HCT116 (cell line): Measurements from ENCODE around the gene LIPH. TPM values are rescaled to one million over a fixed set of nuclear protein-coding genes. Genes with fewer than 3 reads are reported as not detected.
A peak's percentile ranks its signal among the peaks of the same experiment; 100 is the strongest.

Source experiments
- ATAC-seq: fragments of 200-7000 bp; cut with Tn5 transposase; 2 replicates; pipeline ENCODE4 v1.9.1; 2020; ENCODE audit warnings: mild to moderate bottlenecking, moderate library complexity
- BruUV-seq: library from RNA; stranded (reverse); fragments of 400-500 nt; replicated peaks from 2 replicates; lab custom pipeline; 2021; lab: Mats Ljungman, UMichigan
- CTCF ChIA-PET: fragments of 300-600 bp; sonication (Branson Sonifier 250); formaldehyde crosslinking; loops from one replicate; lab custom pipeline; 2021; ENCODE audit warnings: antibody characterized with exemption; lab: Charles Lee
- POLR2A ChIA-PET: fragments of 300-600, 350-600 bp; sonication (Branson Sonifier 250); formaldehyde crosslinking; loops from one replicate; lab custom pipeline; 2021; ENCODE audit warnings: antibody characterized with exemption; lab: Charles Lee
- RAD21 ChIA-PET, 2 experiments: fragments of 300-600 bp; sonication (Branson Sonifier 250); formaldehyde crosslinking; loops; one replicate each; lab custom pipeline; 2023; ENCODE audit warnings: low total read pairs in 2 of 2; ENCODE audit not compliant: uncharacterized antibody in 2 of 2, unreplicated experiment in 2 of 2, low non-redundant PET in 1 of 2; lab: Charles Lee
- DNase-seq: peaks from one replicate; pipeline ENCODE4 v3.0.0-alpha.2; 2010; ENCODE audit warnings: low read depth, low spot score
- H2AFZ ChIP-seq: fragments of 200-600 bp; shearing (Covaris generic), sonication (generic); 2 replicates; pipeline ENCODE4 v1.6.1; 2017; ENCODE audit warnings: low read depth, mixed run types, mixed read lengths, antibody characterized with exemption, low read length; ENCODE audit not compliant: poor library complexity, severe bottlenecking
- H3K27ac ChIP-seq: 2 replicates; pipeline ENCODE4 v1.5.1; 2012; ENCODE audit warnings: low read depth, low read length
- H3K27me3 ChIP-seq: fragments of 200-600 bp; sonication (generic); 2 replicates; pipeline ENCODE4 v1.6.1; 2016; ENCODE audit warnings: mixed run types, low read length, mixed read lengths; ENCODE audit not compliant: insufficient read depth
- H3K36me3 ChIP-seq, 2 experiments: fragments of 200-500 bp in 1 of 2; fragments of 200-600 bp in 1 of 2; sonication (Bioruptor generic) in 1 of 2; sonication (generic) in 1 of 2; 2 replicates each; pipeline versions ENCODE4 v1.5.1 to v1.6.1; 2014 to 2016; ENCODE audit warnings: low read length in 2 of 2, inconsistent platforms in 1 of 2, mixed read lengths in 1 of 2, mixed run types in 1 of 2; ENCODE audit not compliant: insufficient read depth in 2 of 2, control insufficient read depth in 1 of 2
- H3K4me1 ChIP-seq, 2 experiments: fragments of 200-600 bp in 1 of 2; sonication (generic) in 1 of 2; 2 replicates each; pipeline versions ENCODE4 v1.5.1 to v1.6.1; 2012 to 2017; ENCODE audit warnings: low read length in 2 of 2, inconsistent platforms in 1 of 2, mild to moderate bottlenecking in 1 of 2, mixed read lengths in 1 of 2, mixed run types in 1 of 2, moderate library complexity in 1 of 2; ENCODE audit not compliant: insufficient read depth in 2 of 2, control insufficient read depth in 1 of 2
- H3K4me2 ChIP-seq: fragments of 200-600 bp; sonication (generic); 2 replicates; pipeline ENCODE4 v1.6.1; 2017; ENCODE audit warnings: mixed run types, low read length, mixed read lengths
- H3K4me3 ChIP-seq, 2 experiments: fragments of 200-600 bp in 1 of 2; sonication (generic) in 1 of 2; replicated peaks in 1 of 2; 2 replicates each; pipeline ENCODE4 v1.5.1; 2011 to 2016; ENCODE audit warnings: low read length in 2 of 2, control low read depth in 1 of 2, low read depth in 1 of 2, mild to moderate bottlenecking in 1 of 2, mixed read lengths in 1 of 2, mixed run types in 1 of 2
- H3K79me2 ChIP-seq: fragments of 200-600 bp; sonication (generic); 2 replicates; pipeline ENCODE4 v1.6.1; 2017; ENCODE audit warnings: mild to moderate bottlenecking, mixed run types, low read length, moderate library complexity, mixed read lengths; ENCODE audit not compliant: insufficient read depth
- H3K9ac ChIP-seq: fragments of 200-600 bp; sonication (generic); 2 replicates; pipeline ENCODE4 v1.6.1; 2016; ENCODE audit warnings: low read length, mixed read lengths
- H3K9me2 ChIP-seq: fragments of 200-600 bp; sonication (generic), shearing (Covaris generic); 2 replicates; pipeline ENCODE4 v1.6.1; 2017; ENCODE audit warnings: mixed run types, mild to moderate bottlenecking, moderate library complexity; ENCODE audit not compliant: insufficient read depth
- H3K9me3 ChIP-seq, 2 experiments: fragments of 200-500 bp in 1 of 2; fragments of 200-600 bp in 1 of 2; sonication (Bioruptor generic) in 1 of 2; sonication (generic) in 1 of 2; 2 replicates each; pipeline ENCODE4 v1.6.1; 2014 to 2017; ENCODE audit warnings: low read length in 2 of 2, mixed read lengths in 2 of 2, inconsistent platforms in 1 of 2, low read depth in 1 of 2, mild to moderate bottlenecking in 1 of 2, mixed run types in 1 of 2, moderate library complexity in 1 of 2; ENCODE audit not compliant: control insufficient read depth in 1 of 2, insufficient read depth in 1 of 2
- H4K20me1 ChIP-seq: fragments of 200-600 bp; sonication (generic), shearing (Covaris generic); 2 replicates; pipeline ENCODE4 v1.6.1; 2017; ENCODE audit warnings: mixed run types, mild to moderate bottlenecking, moderate library complexity; ENCODE audit not compliant: insufficient read depth
- CEBPB ChIP-seq: IDR thresholded peaks from 2 replicates; pipeline ENCODE4 v1.6.1; 2012; ENCODE audit warnings: low read depth
- ELF1 ChIP-seq: IDR thresholded peaks from 2 replicates; pipeline ENCODE4 v1.6.1; 2012; ENCODE audit warnings: low read depth, borderline replicate concordance
- JUND ChIP-seq: IDR thresholded peaks from 2 replicates; pipeline ENCODE4 v1.6.1; 2012
- POLR2AphosphoS5 ChIP-seq: IDR thresholded peaks from 2 replicates; pipeline ENCODE4 v1.6.1; 2011; ENCODE audit warnings: mild to moderate bottlenecking, low read depth, low read length, moderate library complexity
- intact Hi-C: fragments of 100-400 bp; cut with micrococcal nuclease; formaldehyde crosslinking; loops from 2 replicates; pipeline ENCODE4 v1.10.0; 2022
- total RNA-seq: library from RNA; stranded (reverse); gene quantifications from one replicate; pipeline ENCODE4 v1.2.1, GENCODE V29; 2021; ENCODE audit not compliant: unreplicated experiment

The LIPH gene
- total RNA-seq, 1 experiment from 2014 or later, result 13.7 TPM

DNA sequence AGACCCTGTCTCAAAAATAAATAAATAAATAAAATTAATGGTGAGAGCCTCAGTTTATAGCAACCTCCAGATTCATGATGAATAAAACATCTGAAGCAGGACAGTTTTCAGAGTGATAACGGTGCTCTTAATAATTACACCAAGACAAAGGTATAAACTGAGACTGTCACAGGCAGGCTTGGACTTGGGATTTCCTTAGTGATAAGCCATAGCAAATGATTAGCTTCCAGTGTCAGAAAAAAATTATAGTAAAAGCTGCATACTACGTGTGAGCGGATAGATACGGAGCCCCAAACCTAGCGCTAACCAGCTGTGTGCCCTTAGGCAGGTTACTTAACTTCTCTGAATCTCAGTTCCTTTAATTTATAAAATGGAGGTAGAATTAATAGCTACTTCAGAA is 21.5 kb downstream of the LIPH start:
- Histone ChIP-seq H3K9ac (no peak overlapping the region), H3K9me3 (no peaks in the 10 kb centered on the region), H3K79me2 (no peaks in the 10 kb centered on the region), H2AFZ (no peak overlapping the region), H3K27ac (no peak overlapping the region), H3K4me3 (no peak overlapping the region), H3K36me3 (no peaks in the 10 kb centered on the region), H3K27me3 (no peaks in the 10 kb centered on the region)
- ChIA-PET RAD21 (no interaction called here), CTCF (no interaction called here), POLR2A (no interaction called here)
- no peak for ATAC-seq
- intact Hi-C loops, result no loop called here
- no TSS peak for BruUV-seq
- no peak for DNase-seq
- no peak for TF ChIP-seq POLR2AphosphoS5
- no peak for TF ChIP-seq ELF1
- TF ChIP-seq, all 23 proteins: peak for 0
- Histone ChIP-seq H3K9me2 (no peaks in the 10 kb centered on the region), H3K4me1 (peaks cover 23 to 26% of the 10 kb centered on the region in 2 experiments), H3K4me2 (no peak overlapping the region), H4K20me1 (no peaks in the 10 kb centered on the region)

GRCh38 chr3:185528532-185528931 is 23.9 kb downstream of the LIPH start:
- no peak overlapping the region for H3K27ac ChIP-seq
- peak overlapping the region; percentile 77 for H3K4me2 ChIP-seq
- no peaks in the 10 kb centered on the region for H3K9me2 ChIP-seq
- H3K9me3 ChIP-seq, result no peaks in the 10 kb centered on the region
- CTCF ChIA-PET, result interaction anchor here (1.5 to 2.8 kb wide), 2 partner anchors 30 to 47 kb away, joined by 3 to 13 read pairs; no protein-coding TSS in a partner anchor
- H4K20me1 ChIP-seq, result no peaks in the 10 kb centered on the region
- no peak overlapping the region for H3K9ac ChIP-seq
- ATAC-seq, result no peak
- RAD21 ChIA-PET, result no interaction called here
- no peak for DNase-seq
- intact Hi-C loops, result no loop called here
- H3K79me2 ChIP-seq, result no peaks in the 10 kb centered on the region
- no peaks in the 10 kb centered on the region for H3K27me3 ChIP-seq
- H3K36me3 ChIP-seq, result no peaks in the 10 kb centered on the region
- no peak overlapping the region for H2AFZ ChIP-seq
- no peak overlapping the region for H3K4me3 ChIP-seq
- POLR2A ChIA-PET, result interaction anchor here (0.7 to 1.7 kb wide), 3 partner anchors 18 to 31 kb away, joined by 3 to 4 read pairs (median 4); partner anchors contain the start of gene TMEM41A
- no TSS peak for BruUV-seq
- H3K4me1 ChIP-seq, result peaks cover 23% of the 10 kb centered on the region in 2 experiments
- TF ChIP-seq CEBPB, result 0 out of 2 replicates have a peak, but pooled peaks have one; percentile 18
- TF ChIP-seq JUND, result no peak
